Hepatocyte (in vitro differentiated cells): ENCODE results near the gene MRM1. TPM values are rescaled to one million over a fixed set of nuclear protein-coding genes. Genes with fewer than 3 reads are reported as not detected.

Experiments
- DNase-seq: peaks from one replicate; pipeline ENCODE4 v3.0.0-alpha.2; 2016; ENCODE audit warnings: low spot score
- H2AFZ ChIP-seq: fragments of 200-600 bp; sonication (generic); 2 replicates; pipeline ENCODE4 v1.6.0; 2016; ENCODE audit warnings: antibody characterized with exemption, mild to moderate bottlenecking
- H3K27ac ChIP-seq: fragments of 200-600 bp; sonication (generic); 2 replicates; pipeline ENCODE4 v1.5.1; 2016; ENCODE audit warnings: mild to moderate bottlenecking
- H3K27me3 ChIP-seq: fragments of 200-600 bp; sonication (generic); 2 replicates; pipeline ENCODE4 v1.6.1; 2016
- H3K36me3 ChIP-seq: fragments of 200-600 bp; sonication (generic); replicated peaks from 2 replicates; pipeline ENCODE4 v1.5.1; 2016; ENCODE audit warnings: low read depth; ENCODE audit not compliant: insufficient read depth
- H3K4me1 ChIP-seq: fragments of 200-600 bp; sonication (generic); 2 replicates; pipeline ENCODE4 v1.5.1; 2016; ENCODE audit warnings: mild to moderate bottlenecking, moderate library complexity; ENCODE audit not compliant: insufficient read depth
- H3K4me2 ChIP-seq: fragments of 200-600 bp; sonication (generic); 2 replicates; pipeline ENCODE4 v1.6.0; 2016
- H3K4me3 ChIP-seq: fragments of 200-600 bp; sonication (generic); 2 replicates; pipeline ENCODE4 v1.5.1; 2016; ENCODE audit warnings: mild to moderate bottlenecking
- H3K79me2 ChIP-seq: fragments of 200-600 bp; sonication (generic); 2 replicates; pipeline ENCODE4 v1.6.0; 2017; ENCODE audit warnings: mild to moderate bottlenecking
- H3K9me2 ChIP-seq: fragments of 200-600 bp; sonication (generic); replicated peaks from 2 replicates; pipeline ENCODE4 v1.6.0; 2017; ENCODE audit warnings: mild to moderate bottlenecking; ENCODE audit not compliant: insufficient read depth
- H3K9me3 ChIP-seq: fragments of 200-600 bp; sonication (generic); 2 replicates; pipeline ENCODE4 v1.5.1; 2016; ENCODE audit warnings: low read depth, mild to moderate bottlenecking
- H4K20me1 ChIP-seq: fragments of 200-600 bp; sonication (generic); 2 replicates; pipeline ENCODE4 v1.6.0; 2016; ENCODE audit warnings: mild to moderate bottlenecking; ENCODE audit not compliant: insufficient read depth, poor library complexity, severe bottlenecking
- CTCF ChIP-seq: fragments of 200-600 bp; sonication (generic); IDR thresholded peaks from 2 replicates; pipeline ENCODE4 v1.5.1; 2016; ENCODE audit warnings: antibody characterized with exemption, mild to moderate bottlenecking; ENCODE audit not compliant: poor library complexity
- EZH2 ChIP-seq: fragments of 200-600 bp; sonication (generic); IDR thresholded peaks from 2 replicates; pipeline ENCODE4 v1.6.1; 2016; ENCODE audit warnings: antibody characterized with exemption, mild to moderate bottlenecking, borderline replicate concordance
- EZH2phosphoT487 ChIP-seq: fragments of 200-600 bp; sonication (generic); IDR thresholded peaks from one replicate; pipeline ENCODE4 v1.6.1; 2018; ENCODE audit warnings: antibody characterized with exemption, mild to moderate bottlenecking, low read depth, moderate library complexity; ENCODE audit not compliant: unreplicated experiment, severe bottlenecking
- WGBS: methylation state at CpG from one replicate; pipeline ENCODE4 v1.1.6; 2016; ENCODE audit warnings: low lambda C conversion rate; ENCODE audit errors: missing lambda C conversion rate; 5-methylcytosine and 5-hydroxymethylcytosine counted together
- polyA plus RNA-seq: library from polyadenylated mRNA; unstranded; fragments of >200 nt; fragmentation: Nextera tagmentation; extraction: Ambion mirVana; gene quantifications from 2 replicates; pipeline ENCODE4 v1.2.1, GENCODE V29; 2016
- total RNA-seq: library from RNA; depleted of rRNA; stranded (reverse); fragments of >200 nt; gene quantifications from 2 replicates; pipeline ENCODE4 v1.2.3, GENCODE V29; 2014

MRM1 gene
- total and polyA plus RNA-seq, 2 experiments from 2014 or later: 4.1 to 5.5 TPM

- Histone ChIP-seq H3K79me2 (no peaks in the 10 kb centered on the region), H3K9me3 (no peaks in the 10 kb centered on the region), H3K27ac (no peak overlapping the region), H3K4me2 (no peak overlapping the region), H4K20me1 (no peaks in the 10 kb centered on the region), H3K4me3 (no peak overlapping the region), H3K9me2 (no peaks in the 10 kb centered on the region), H3K27me3 (peaks cover 81% of the 10 kb centered on the region), H3K36me3 (no peaks in the 10 kb centered on the region), H3K4me1 (peaks cover 14% of the 10 kb centered on the region), H2AFZ (no peak overlapping the region)
- TF ChIP-seq CTCF: no peak
- TF ChIP-seq EZH2: no peak
- no peak for TF ChIP-seq EZH2phosphoT487
- DNase-seq: no peak
- WGBS: 77% methylated on average over 3 of the region's 3 CpGs
Measured at GRCh38 chr17:36643086-36643685, 41.8 kb downstream of the MRM1 start.

GRCh38 chr17:36645422-36645821, 44.0 kb downstream of the MRM1 start:
- Histone ChIP-seq H3K9me3 (no peaks in the 10 kb centered on the region), H3K27me3 (peaks cover 72% of the 10 kb centered on the region), H4K20me1 (no peaks in the 10 kb centered on the region), H3K27ac (no peak overlapping the region), H3K79me2 (no peaks in the 10 kb centered on the region), H3K9me2 (no peaks in the 10 kb centered on the region), H3K36me3 (no peaks in the 10 kb centered on the region), H3K4me2 (no peak overlapping the region), H2AFZ (no peak overlapping the region), H3K4me3 (no peak overlapping the region), H3K4me1 (peaks cover 14% of the 10 kb centered on the region)
- no peak for TF ChIP-seq EZH2
- no peak for TF ChIP-seq EZH2phosphoT487
- TF ChIP-seq CTCF: no peak
- WGBS: 44% methylated on average over 2 of the region's 3 CpGs
- DNase-seq: no peak

- no peak for DNase-seq
- Histone ChIP-seq H3K79me2 (no peaks in the 10 kb centered on the region), H3K27me3 (peaks cover 56% of the 10 kb centered on the region), H3K9me2 (no peaks in the 10 kb centered on the region), H2AFZ (no peak overlapping the region), H3K4me2 (no peak overlapping the region), H3K36me3 (no peaks in the 10 kb centered on the region), H3K9me3 (no peaks in the 10 kb centered on the region), H3K4me1 (no peaks in the 10 kb centered on the region), H4K20me1 (no peaks in the 10 kb centered on the region), H3K27ac (no peak overlapping the region), H3K4me3 (no peak overlapping the region)
- no peak for TF ChIP-seq EZH2phosphoT487
- WGBS: 31% methylated on average over 4 of the region's 4 CpGs
Measured at GRCh38 chr17:36647636-36648035, 46.3 kb downstream of the MRM1 start.

GRCh38 chr17:36650096-36650775, 48.9 kb downstream of the MRM1 start:
- H3K9me2 ChIP-seq: no peaks in the 10 kb centered on the region
- H2AFZ ChIP-seq: no peak overlapping the region
- no peak for TF ChIP-seq EZH2phosphoT487
- no peak for TF ChIP-seq EZH2
- no peak for TF ChIP-seq CTCF
- H3K27ac ChIP-seq: no peak overlapping the region
- peaks cover 30% of the 10 kb centered on the region for H3K27me3 ChIP-seq
- H4K20me1 ChIP-seq: no peaks in the 10 kb centered on the region
- no peaks in the 10 kb centered on the region for H3K9me3 ChIP-seq
- H3K4me3 ChIP-seq: no peak overlapping the region
- 57% methylated on average over 9 of the region's 9 CpGs for WGBS
- H3K79me2 ChIP-seq: no peaks in the 10 kb centered on the region
- H3K4me2 ChIP-seq: no peak overlapping the region
- H3K36me3 ChIP-seq: no peaks in the 10 kb centered on the region
- no peaks in the 10 kb centered on the region for H3K4me1 ChIP-seq
- DNase-seq: no peak
